GM23338 (cell line): Measurements from ENCODE around the gene GCAT. TPM values are rescaled to one million over a fixed set of nuclear protein-coding genes. Genes with fewer than 3 reads are reported as not detected.

Source experiments
- ATAC-seq: fragments of 200-7000 bp; cut with Tn5 transposase; 3 replicates; pipeline ENCODE4 v1.9.1; 2020
- DNase-seq: peaks from one replicate; pipeline ENCODE4 v3.0.0-alpha.2; 2015; ENCODE audit warnings: low spot score
- H2AFZ ChIP-seq: fragments of 200-600 bp; sonication (generic); 2 replicates; pipeline ENCODE4 v1.8.0; 2016; ENCODE audit warnings: antibody characterized with exemption, mild to moderate bottlenecking, moderate library complexity
- H3F3A ChIP-seq: fragments of 200-600 bp; sonication (generic); replicated peaks from 2 replicates; pipeline ENCODE4 v1.8.0; 2017; ENCODE audit warnings: antibody characterized with exemption, mixed run types, low read depth
- H3K27ac ChIP-seq: fragments of 200-600 bp; sonication (generic); 2 replicates; pipeline ENCODE4 v1.6.1; 2016; ENCODE audit warnings: low read depth
- H3K27me3 ChIP-seq: fragments of 200-600 bp; sonication (generic); 2 replicates; pipeline ENCODE4 v1.8.0; 2016; ENCODE audit warnings: mild to moderate bottlenecking, mixed run types, moderate library complexity; ENCODE audit not compliant: insufficient read depth
- H3K36me3 ChIP-seq: fragments of 200-600 bp; sonication (generic); 2 replicates; pipeline ENCODE4 v1.8.0; 2016; ENCODE audit warnings: mild to moderate bottlenecking; ENCODE audit not compliant: insufficient read depth
- H3K4me1 ChIP-seq: fragments of 200-600 bp; sonication (generic); 2 replicates; pipeline ENCODE4 v1.8.0; 2016; ENCODE audit warnings: mild to moderate bottlenecking, moderate library complexity; ENCODE audit not compliant: insufficient read depth
- H3K4me2 ChIP-seq: fragments of 200-600 bp; sonication (generic); 2 replicates; pipeline ENCODE4 v1.7.1; 2017; ENCODE audit warnings: mixed run types
- H3K4me3 ChIP-seq: fragments of 200-600 bp; sonication (generic); 2 replicates; pipeline ENCODE4 v1.6.1; 2016; ENCODE audit warnings: mixed run types
- H3K79me2 ChIP-seq: fragments of 200-600 bp; sonication (generic); replicated peaks from 2 replicates; pipeline ENCODE4 v1.8.0; 2017; ENCODE audit warnings: mild to moderate bottlenecking; ENCODE audit not compliant: insufficient read depth
- H3K9me2 ChIP-seq: fragments of 200-600 bp; sonication (generic); 2 replicates; pipeline ENCODE4 v1.8.0; 2017; ENCODE audit not compliant: insufficient read depth
- H4K20me1 ChIP-seq: fragments of 200-600 bp; sonication (generic); replicated peaks from 2 replicates; pipeline ENCODE4 v1.8.0; 2017; ENCODE audit warnings: mild to moderate bottlenecking; ENCODE audit not compliant: insufficient read depth
- H3K27ac Mint-ChIP-seq: 2 replicates; pipeline ENCODE4 v1.8.0; 2020; ENCODE audit warnings: inconsistent platforms, mild to moderate bottlenecking, moderate library complexity, mixed read lengths
- H3K27me3 Mint-ChIP-seq: 3 replicates; pipeline ENCODE4 v1.8.0; 2022; ENCODE audit warnings: low read depth, mild to moderate bottlenecking, moderate library complexity, mixed read lengths, inconsistent platforms; ENCODE audit not compliant: insufficient read depth, poor library complexity
- H3K36me3 Mint-ChIP-seq: 3 replicates; pipeline ENCODE4 v1.8.0; 2021; ENCODE audit warnings: low read depth, mild to moderate bottlenecking, inconsistent platforms, moderate library complexity, mixed read lengths
- H3K4me1 Mint-ChIP-seq: 3 replicates; pipeline ENCODE4 v1.8.0; 2020; ENCODE audit warnings: mild to moderate bottlenecking, inconsistent platforms, mixed read lengths
- H3K4me3 Mint-ChIP-seq: 3 replicates; pipeline ENCODE4 v1.8.0; 2021; ENCODE audit warnings: moderate library complexity, mild to moderate bottlenecking, inconsistent platforms, mixed read lengths
- H3K9me3 Mint-ChIP-seq: 3 replicates; pipeline ENCODE4 v1.8.0; 2020; ENCODE audit warnings: moderate library complexity, mild to moderate bottlenecking, inconsistent platforms, mixed read lengths
- CREB1 ChIP-seq: fragments of 250-450 bp; sonication (Bioruptor Pico); IDR thresholded peaks from 2 replicates; pipeline ENCODE4 v1.5.0; 2020; ENCODE audit warnings: low read depth, mild to moderate bottlenecking, moderate library complexity
- CTCF ChIP-seq, 2 experiments: fragments of 200-600 bp in 1 of 2; sonication (generic) in 1 of 2; conservative IDR thresholded peaks; 2 replicates each; pipeline versions ENCODE4 v1.5.1 to v1.6.1; 2016 to 2017; ENCODE audit warnings: antibody characterized with exemption in 2 of 2, low read depth in 2 of 2, mild to moderate bottlenecking in 2 of 2, moderate library complexity in 1 of 2
- EZH2 ChIP-seq: fragments of 200-600 bp; sonication (generic); IDR thresholded peaks from one replicate; pipeline ENCODE4 v1.8.0; 2017; ENCODE audit warnings: antibody characterized with exemption, mild to moderate bottlenecking, low read depth; ENCODE audit not compliant: unreplicated experiment
- EZH2phosphoT487 ChIP-seq: fragments of 200-600 bp; sonication (generic); IDR thresholded peaks from one replicate; pipeline ENCODE4 v1.8.1; 2018; ENCODE audit warnings: antibody characterized with exemption; ENCODE audit not compliant: unreplicated experiment
- JUNB ChIP-seq: IDR thresholded peaks from one replicate; pipeline ENCODE4 v1.6.1; 2016; ENCODE audit warnings: antibody characterized with exemption; ENCODE audit not compliant: unreplicated experiment
- NANOG ChIP-seq: IDR thresholded peaks from 2 replicates; pipeline ENCODE4 v1.6.1; 2016; ENCODE audit warnings: antibody characterized with exemption, borderline replicate concordance
- POLR2AphosphoS5 ChIP-seq: IDR thresholded peaks from 2 replicates; pipeline ENCODE4 v1.6.1; 2016; ENCODE audit warnings: antibody characterized with exemption, low read depth
- STAT1 ChIP-seq: IDR thresholded peaks from one replicate; pipeline ENCODE4 v1.6.1; 2016; ENCODE audit warnings: antibody characterized with exemption; ENCODE audit not compliant: unreplicated experiment
- ZNF114 ChIP-seq: fragments of 250-450 bp; sonication (Bioruptor Pico); IDR thresholded peaks from 2 replicates; pipeline ENCODE4 v1.5.0; 2020; ENCODE audit warnings: mild to moderate bottlenecking, moderate library complexity
- ZNF331 ChIP-seq: fragments of 250-450 bp; sonication (Bioruptor Pico); IDR thresholded peaks from 2 replicates; pipeline ENCODE4 v1.5.0; 2020; ENCODE audit warnings: low read depth, mild to moderate bottlenecking, moderate library complexity
- ZNF462 ChIP-seq: fragments of 250-450 bp; sonication (Bioruptor Pico); IDR thresholded peaks from 2 replicates; pipeline ENCODE4 v1.5.0; 2020; ENCODE audit warnings: mild to moderate bottlenecking, moderate library complexity
- polyA plus RNA-seq: library from polyadenylated mRNA; unstranded; fragments of >200 nt; fragmentation: Nextera tagmentation; extraction: Ambion mirVana; gene quantifications from 2 replicates; pipeline ENCODE4 v1.2.1, GENCODE V29; 2016
- total RNA-seq: library from RNA; depleted of rRNA; stranded (reverse); fragments of >200 nt; shearing (Covaris generic); gene quantifications from 2 replicates; pipeline ENCODE4 v1.2.3, GENCODE V29; 2014
- TF ChIP-seq, protein P1 (sequence below): IDR thresholded peaks from one replicate; pipeline ENCODE4 v1.6.1; 2018; ENCODE audit warnings: antibody characterized with exemption; ENCODE audit not compliant: unreplicated experiment
- TF ChIP-seq, protein P2 (sequence below): IDR thresholded peaks from 2 replicates; pipeline ENCODE4 v1.6.1; 2016; ENCODE audit warnings: antibody characterized with exemption

Gene GCAT
- total and polyA plus RNA-seq, 2 experiments from 2014 or later = 36.8 to 61.3 TPM

GRCh38 chr22:37815593-37815992 is 7.9 kb downstream of the GCAT start:
- Histone ChIP-seq H3K27ac (no peak overlapping the region), H3K4me1 (peaks cover 7% of the 10 kb centered on the region; the same call in 1 of the 2 replicates), H2AFZ (no peak overlapping the region), H3K4me2 (no peak overlapping the region), H3K9me2 (no peaks in the 10 kb centered on the region), H3K79me2 (no peaks in the 10 kb centered on the region), H4K20me1 (peaks cover 5% of the 10 kb centered on the region), H3F3A (peaks cover 15% of the 10 kb centered on the region; the same call in 1 of the 2 replicates), H3K27me3 (peaks cover 21% of the 10 kb centered on the region), H3K36me3 (peaks cover 4% of the 10 kb centered on the region; the same call in 1 of the 2 replicates), H3K4me3 (no peak overlapping the region)
- no peak for TF ChIP-seq ZNF331 (CRISPR knock-in tag)
- no peak for TF ChIP-seq NANOG
- TF ChIP-seq JUNB = no peak
- TF ChIP-seq EZH2 = no peak
- no peak for TF ChIP-seq ZNF114
- TF ChIP-seq, protein P1, sequence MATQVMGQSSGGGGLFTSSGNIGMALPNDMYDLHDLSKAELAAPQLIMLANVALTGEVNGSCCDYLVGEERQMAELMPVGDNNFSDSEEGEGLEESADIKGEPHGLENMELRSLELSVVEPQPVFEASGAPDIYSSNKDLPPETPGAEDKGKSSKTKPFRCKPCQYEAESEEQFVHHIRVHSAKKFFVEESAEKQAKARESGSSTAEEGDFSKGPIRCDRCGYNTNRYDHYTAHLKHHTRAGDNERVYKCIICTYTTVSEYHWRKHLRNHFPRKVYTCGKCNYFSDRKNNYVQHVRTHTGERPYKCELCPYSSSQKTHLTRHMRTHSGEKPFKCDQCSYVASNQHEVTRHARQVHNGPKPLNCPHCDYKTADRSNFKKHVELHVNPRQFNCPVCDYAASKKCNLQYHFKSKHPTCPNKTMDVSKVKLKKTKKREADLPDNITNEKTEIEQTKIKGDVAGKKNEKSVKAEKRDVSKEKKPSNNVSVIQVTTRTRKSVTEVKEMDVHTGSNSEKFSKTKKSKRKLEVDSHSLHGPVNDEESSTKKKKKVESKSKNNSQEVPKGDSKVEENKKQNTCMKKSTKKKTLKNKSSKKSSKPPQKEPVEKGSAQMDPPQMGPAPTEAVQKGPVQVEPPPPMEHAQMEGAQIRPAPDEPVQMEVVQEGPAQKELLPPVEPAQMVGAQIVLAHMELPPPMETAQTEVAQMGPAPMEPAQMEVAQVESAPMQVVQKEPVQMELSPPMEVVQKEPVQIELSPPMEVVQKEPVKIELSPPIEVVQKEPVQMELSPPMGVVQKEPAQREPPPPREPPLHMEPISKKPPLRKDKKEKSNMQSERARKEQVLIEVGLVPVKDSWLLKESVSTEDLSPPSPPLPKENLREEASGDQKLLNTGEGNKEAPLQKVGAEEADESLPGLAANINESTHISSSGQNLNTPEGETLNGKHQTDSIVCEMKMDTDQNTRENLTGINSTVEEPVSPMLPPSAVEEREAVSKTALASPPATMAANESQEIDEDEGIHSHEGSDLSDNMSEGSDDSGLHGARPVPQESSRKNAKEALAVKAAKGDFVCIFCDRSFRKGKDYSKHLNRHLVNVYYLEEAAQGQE = no peak
- TF ChIP-seq POLR2AphosphoS5 = no peak
- no peak for TF ChIP-seq CTCF (conservative IDR thresholded peaks at IDR 0.05; ENCODE audit: low read depth in 2 of 2)
- TF ChIP-seq STAT1 = no peak
- TF ChIP-seq EZH2phosphoT487 = no peak
- no peak for TF ChIP-seq ZNF462 (CRISPR knock-in tag)
- TF ChIP-seq, protein P2, sequence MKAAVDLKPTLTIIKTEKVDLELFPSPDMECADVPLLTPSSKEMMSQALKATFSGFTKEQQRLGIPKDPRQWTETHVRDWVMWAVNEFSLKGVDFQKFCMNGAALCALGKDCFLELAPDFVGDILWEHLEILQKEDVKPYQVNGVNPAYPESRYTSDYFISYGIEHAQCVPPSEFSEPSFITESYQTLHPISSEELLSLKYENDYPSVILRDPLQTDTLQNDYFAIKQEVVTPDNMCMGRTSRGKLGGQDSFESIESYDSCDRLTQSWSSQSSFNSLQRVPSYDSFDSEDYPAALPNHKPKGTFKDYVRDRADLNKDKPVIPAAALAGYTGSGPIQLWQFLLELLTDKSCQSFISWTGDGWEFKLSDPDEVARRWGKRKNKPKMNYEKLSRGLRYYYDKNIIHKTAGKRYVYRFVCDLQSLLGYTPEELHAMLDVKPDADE = no peak
- TF ChIP-seq CREB1 (CRISPR knock-in tag) = no peak
- H3K4me3 Mint-ChIP-seq = no peak overlapping the region
- H3K36me3 Mint-ChIP-seq = peaks cover 20% of the 10 kb centered on the region
- peaks cover 21% of the 10 kb centered on the region for H3K27me3 Mint-ChIP-seq
- no peak overlapping the region for H3K27ac Mint-ChIP-seq
- DNase-seq = no peak
- ATAC-seq = no peak
- peaks cover 15% of the 10 kb centered on the region for H3K4me1 Mint-ChIP-seq
- no peaks in the 10 kb centered on the region for H3K9me3 Mint-ChIP-seq
